Right ventricle myocardium inferior (tissue), 1 donor: ENCODE measurements around the gene RBM43. TPM values are rescaled to one million over a fixed set of nuclear protein-coding genes. Genes with fewer than 3 reads are reported as not detected.
"Not testable (repeated sequence)": the region's sequence is repeated elsewhere in the genome, so short reads cannot be mapped to it uniquely, and the experiment has no call there.

Source experiments
- ATAC-seq: fragments of 200-7000 bp; cut with Tn5 transposase; one replicate; pipeline ENCODE4 v1.9.1; 2020; ENCODE audit warnings: mild to moderate bottlenecking, moderate library complexity
- DNase-seq: peaks from one replicate; pipeline ENCODE4 v3.0.0; 2021; ENCODE audit errors: missing footprints
- intact Hi-C: fragments of 100-400 bp; cut with DNase I; formaldehyde crosslinking; loops from one replicate; pipeline ENCODE4 v1.11.0; 2022
- total RNA-seq: library from RNA; stranded (reverse); fragmentation: NEBNext Ultra II Directional; extraction: Animal tissue kit (Norgen Biotek cat#: 25700); gene quantifications from one replicate; pipeline ENCODE4 v1.2.1, GENCODE V29; 2021
- donor health status: DM: no; HTN: yes; CAD: no; lungs with severe emphysema.

The RBM43 gene
- total RNA-seq, 1 donor from 2014 or later, result 2.1 TPM

- ATAC-seq, result peak; percentile 80
- no peak for DNase-seq
- intact Hi-C loops, result loop anchor here (1.0 kb wide), 1 partner anchor 1642 kb away; no protein-coding TSS in a partner anchor
Observed at GRCh38 chr2:151238527-151239487, 22.9 kb downstream of the RBM43 start.

- no peak for ATAC-seq
- intact Hi-C loops, result no loop called here
- no peak for DNase-seq
Observed at GRCh38 chr2:151237422-151238025, 24.1 kb downstream of the RBM43 start.

GRCh38 chr2:151233760-151234159, 27.9 kb downstream of the RBM43 start:
- intact Hi-C loops, ATAC-seq: not testable (repeated sequence)

GRCh38 chr2:151233288-151233687, 28.4 kb downstream of the RBM43 start:
- DNase-seq, ATAC-seq, intact Hi-C loops: not testable (repeated sequence)

More at GRCh38 chr2:151233760-151234159, 27.9 kb downstream of the RBM43 start:
- DNase-seq, result not testable (repeated sequence)

GRCh38 chr2:151230627-151231140, 31.0 kb downstream of the RBM43 start:
- intact Hi-C loops, result no loop called here
- DNase-seq (no peak), ATAC-seq (no peak)

- DNase-seq, result no peak
- intact Hi-C loops, result no loop called here
- no peak for ATAC-seq
Observed at GRCh38 chr2:151228847-151229512, 32.7 kb downstream of the RBM43 start.

GRCh38 chr2:151217343-151217742, 44.3 kb downstream of the RBM43 start:
- ATAC-seq, result no peak
- intact Hi-C loops, result no loop called here

GRCh38 chr2:151207100-151207499, 54.6 kb downstream of the RBM43 start:
- ATAC-seq, result no peak
- no peak for DNase-seq
- intact Hi-C loops, result no loop called here

More at GRCh38 chr2:151217343-151217742, 44.3 kb downstream of the RBM43 start:
- no peak for DNase-seq

- intact Hi-C loops, result no loop called here
Observed at GRCh38 chr2:151206446-151206968, 55.2 kb downstream of the RBM43 start.

GRCh38 chr2:151205571-151205970, 56.1 kb downstream of the RBM43 start:
- DNase-seq, result no peak
- intact Hi-C loops, result no loop called here
- no peak for ATAC-seq

More at GRCh38 chr2:151206446-151206968, 55.2 kb downstream of the RBM43 start:
- ATAC-seq, result no peak
- no peak for DNase-seq

GRCh38 chr2:151204756-151205155, 56.9 kb downstream of the RBM43 start:
- intact Hi-C loops, result no loop called here
- ATAC-seq, result no peak
- no peak for DNase-seq

- DNase-seq (no peak), ATAC-seq (no peak)
- intact Hi-C loops, result no loop called here
Observed at GRCh38 chr2:151200844-151201243, 60.8 kb downstream of the RBM43 start.

- ATAC-seq (no peak), DNase-seq (no peak)
- intact Hi-C loops, result no loop called here
Observed at GRCh38 chr2:151200277-151200676, 61.4 kb downstream of the RBM43 start.

- ATAC-seq (no peak), DNase-seq (no peak)
- intact Hi-C loops, result no loop called here
Observed at GRCh38 chr2:151198645-151199044, 63.0 kb downstream of the RBM43 start.

Other genes starting within 250 kb of the RBM43 start
- 4.5 TPM for gene NMI, start 27.8 kb upstream of the RBM43 start, total RNA-seq
- gene TNFAIP6, start 95.7 kb upstream of the RBM43 start, total RNA-seq, result 2.9 TPM
- 12.7 TPM for gene RIF1, start 148.0 kb upstream of the RBM43 start, total RNA-seq